HG02610 (cell line): Measurements from ENCODE around the gene DSC3.
A peak's percentile ranks its signal among the peaks of the same experiment; 100 is the strongest.
"Not testable (repeated sequence)": the region's sequence is repeated elsewhere in the genome, so short reads cannot be mapped to it uniquely, and the experiment has no call there.

ENCODE experiments used
- ATAC-seq: cut with Tn5 transposase; IDR thresholded peaks from one replicate; pipeline ENCODE4 v1.9.1; 2021; ENCODE audit warnings: mild to moderate bottlenecking, moderate library complexity; ENCODE audit not compliant: unreplicated experiment

Gene DSC3

DNA sequence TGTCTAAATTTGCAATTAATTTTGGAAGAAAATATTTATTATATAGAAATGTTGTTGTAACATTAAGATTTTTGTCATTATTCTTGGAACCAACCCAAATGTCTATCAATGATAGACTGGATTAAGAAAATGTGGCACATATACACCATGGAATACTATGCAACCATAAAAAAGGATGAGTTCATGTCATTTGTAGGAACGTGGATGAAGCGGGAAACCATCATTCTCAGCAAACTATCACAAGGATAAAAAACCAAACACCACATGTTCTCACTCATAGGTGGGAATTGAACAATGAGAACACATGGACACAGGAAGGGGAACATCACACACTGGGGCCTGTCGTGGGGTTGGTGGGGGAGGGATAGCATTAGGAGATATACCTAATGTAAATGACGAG is 64.5 kb downstream of the DSC3 start:
- ATAC-seq: not testable (repeated sequence)

DNA sequence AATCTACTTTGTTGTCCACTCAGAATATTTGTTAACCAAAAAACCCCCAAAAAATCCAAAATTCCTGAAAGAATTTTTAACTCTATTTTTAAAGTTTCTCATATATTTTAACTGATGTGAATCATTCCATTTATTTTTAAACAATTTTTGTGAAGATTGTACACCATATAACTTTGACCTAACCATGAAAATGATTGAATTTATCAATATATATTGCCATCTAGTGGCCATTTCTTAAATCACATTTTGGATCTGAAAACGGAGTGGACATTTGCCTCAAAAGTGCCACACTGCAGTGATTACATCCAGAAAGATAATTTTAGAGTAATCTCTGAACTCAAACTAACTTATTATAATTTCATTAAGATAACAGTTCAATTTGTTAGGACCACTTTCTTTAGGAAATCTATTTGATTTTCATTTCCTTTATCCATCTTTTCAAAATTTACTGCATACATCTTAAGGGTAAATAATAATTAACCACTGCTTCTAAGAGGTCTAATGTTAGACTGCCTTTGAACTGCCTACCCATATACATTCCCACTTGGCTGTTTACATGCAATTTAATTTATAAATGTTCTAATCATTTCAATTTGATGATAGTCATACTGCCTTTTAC is 71.1 kb downstream of the DSC3 start:
- ATAC-seq: peak; percentile 59

DNA sequence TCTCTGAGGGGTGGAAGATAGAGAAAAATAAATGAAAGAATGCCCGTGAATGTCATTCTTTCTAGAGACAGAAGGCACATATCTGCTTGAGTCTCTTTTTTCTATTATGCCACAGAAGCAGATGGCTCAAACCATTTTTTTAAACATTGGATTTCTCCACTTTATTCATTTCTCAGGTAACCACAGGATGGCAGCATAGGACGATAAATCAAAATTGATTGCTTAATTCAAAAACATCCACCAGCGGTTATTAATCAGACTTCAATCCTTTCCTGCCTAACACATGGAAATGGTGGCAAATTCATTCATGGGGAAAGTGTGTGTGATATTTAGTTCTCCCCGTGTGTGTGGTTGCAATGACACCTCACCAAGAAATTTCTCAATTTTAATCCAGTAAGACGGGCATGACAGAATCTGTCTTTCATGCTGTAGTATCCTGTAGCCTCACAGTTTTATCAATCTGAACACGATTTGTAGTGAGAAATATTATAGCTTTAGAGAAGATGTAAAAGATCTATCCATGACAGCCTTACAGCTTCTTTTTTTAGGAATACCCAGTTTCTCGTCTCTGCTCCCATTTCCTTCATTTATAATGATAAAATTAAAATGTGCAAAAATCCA is 72.2 kb downstream of the DSC3 start:
- no peak for ATAC-seq

DNA sequence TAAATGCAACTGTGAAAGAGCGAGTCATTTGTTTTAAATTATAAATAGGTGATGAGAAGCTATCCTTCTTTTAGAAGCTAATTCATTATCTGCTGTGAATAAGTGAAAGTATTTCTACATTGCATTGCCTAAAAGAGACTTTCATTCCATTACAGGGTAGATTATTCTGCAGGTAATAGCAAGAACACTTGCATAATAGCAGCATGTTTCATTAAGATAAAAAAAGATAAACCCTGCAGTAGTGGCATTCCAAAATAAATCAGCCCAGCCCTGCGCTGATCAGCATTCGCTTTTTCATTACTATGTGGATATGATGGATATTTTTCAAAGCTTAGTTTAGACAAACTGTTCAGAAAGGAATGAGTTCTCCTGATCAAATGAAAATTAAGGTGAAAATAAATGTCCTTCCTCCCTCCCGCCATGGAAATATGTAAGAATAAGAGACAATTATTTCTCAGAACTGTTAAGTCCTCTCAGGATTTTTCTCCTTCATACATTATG is 72.8 kb downstream of the DSC3 start:
- no peak for ATAC-seq

DNA sequence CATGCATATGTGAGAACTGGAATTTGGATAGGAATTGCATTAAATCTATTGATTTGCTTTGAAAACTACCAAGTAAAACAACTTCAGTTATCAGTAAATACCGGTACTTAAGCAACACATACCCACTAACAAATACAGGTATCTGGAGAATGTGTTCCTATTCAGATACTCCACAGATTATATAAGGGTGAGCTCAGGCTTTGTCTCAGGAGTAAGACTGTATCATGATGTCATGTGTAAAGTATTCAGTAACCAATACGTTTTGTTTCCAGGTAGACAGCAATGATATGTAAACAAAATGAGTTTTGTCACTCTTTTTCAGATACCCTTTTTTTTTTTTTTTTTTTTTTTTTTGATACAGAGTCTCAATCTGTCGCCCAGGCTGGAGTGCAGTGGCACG is 74.8 kb downstream of the DSC3 start:
- no peak for ATAC-seq

DNA sequence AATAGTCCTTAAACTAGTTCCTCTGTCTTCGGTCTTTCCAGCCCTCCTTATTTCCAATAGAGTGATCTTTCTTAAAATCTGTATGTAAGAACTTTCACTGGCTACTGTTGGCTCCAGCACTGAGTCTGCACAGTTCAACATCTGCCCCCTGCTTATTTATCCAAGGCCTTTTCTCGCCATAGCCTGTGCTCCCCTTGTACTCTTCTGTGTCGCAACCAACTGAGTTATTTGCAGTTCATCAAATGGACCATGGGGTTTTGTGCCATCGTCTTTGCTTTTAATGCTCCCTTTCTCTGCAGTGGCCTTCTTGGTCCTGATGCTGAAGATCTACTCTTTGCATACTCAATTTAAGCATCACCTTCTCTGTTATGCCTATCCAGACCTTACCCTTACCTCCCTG is 77.3 kb downstream of the DSC3 start:
- ATAC-seq: no peak

DNA sequence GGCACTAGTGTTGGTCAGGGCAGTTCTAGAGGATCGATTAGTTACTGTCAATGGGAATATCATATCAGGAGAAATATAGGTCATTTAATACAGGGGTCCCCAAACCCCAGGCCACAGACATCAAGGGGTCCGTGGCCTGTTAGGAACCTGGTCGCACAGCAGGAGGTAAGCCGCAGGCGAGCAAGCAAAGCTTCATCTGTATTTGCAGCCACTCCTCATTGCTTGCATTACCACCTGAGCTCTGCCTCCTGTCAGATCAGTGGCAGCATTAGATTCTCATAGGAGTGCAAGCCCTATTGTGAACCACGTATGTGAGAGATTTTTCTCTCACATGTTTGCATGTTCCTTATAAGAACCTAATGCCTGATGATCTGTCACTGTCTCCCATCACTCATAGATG is 81.9 kb downstream of the DSC3 start:
- no peak for ATAC-seq

DNA sequence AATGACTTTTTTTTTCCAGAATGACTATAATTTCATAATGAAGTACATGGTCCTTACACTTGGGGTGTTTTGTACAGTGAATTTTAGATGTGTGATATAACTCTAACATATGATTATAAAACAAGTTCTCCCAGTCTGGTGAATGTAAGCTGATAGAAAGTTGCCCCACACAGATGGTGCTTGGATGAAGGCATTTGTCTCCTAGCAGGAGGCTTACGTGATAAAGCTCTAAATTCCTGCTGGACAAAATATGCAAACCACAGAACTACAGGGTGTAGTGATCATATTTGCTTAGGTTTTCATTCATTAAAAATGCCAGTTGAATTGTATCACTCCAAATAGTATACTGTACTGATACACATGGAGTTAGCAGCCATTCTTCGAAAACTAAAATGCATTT is 85.5 kb downstream of the DSC3 start:
- ATAC-seq: no peak

DNA sequence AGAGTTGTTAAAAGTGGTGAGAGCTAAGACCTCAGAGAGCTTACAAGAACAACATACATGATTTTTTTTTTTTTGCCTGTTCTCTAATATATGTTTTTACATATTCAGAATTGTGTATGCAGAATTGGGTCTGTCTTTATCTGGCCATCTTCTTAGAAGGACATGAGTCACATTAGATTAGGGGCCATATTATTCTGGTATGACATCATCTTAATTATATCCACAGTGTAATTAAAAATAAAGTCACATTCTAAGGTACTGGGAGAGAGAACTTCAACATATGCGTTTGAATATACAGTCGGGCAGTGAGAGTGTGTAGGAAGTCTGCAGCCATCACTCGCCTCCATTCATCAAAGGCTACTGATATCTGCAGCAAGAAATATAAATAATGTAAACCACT is 88.3 kb downstream of the DSC3 start:
- no peak for ATAC-seq

DNA sequence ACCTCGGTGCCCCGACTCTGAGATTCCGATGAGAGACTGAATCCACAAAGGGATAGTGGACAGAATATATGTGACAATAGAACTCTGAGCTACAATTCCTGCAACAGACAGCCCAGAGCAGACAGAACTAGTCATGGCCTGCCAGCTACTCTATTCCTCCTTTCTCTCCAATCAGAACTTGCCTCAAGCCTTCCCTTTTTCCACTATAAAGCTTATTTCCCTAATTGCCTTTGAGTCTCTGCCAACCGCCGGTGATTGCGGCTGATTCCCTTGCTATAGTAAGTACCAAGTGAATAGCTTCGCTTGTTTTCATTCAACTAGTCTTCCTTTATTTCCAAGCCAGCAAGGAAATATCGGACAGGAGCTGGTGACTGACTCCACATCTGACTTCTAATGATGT is 96.8 kb downstream of the DSC3 start:
- no peak for ATAC-seq

DNA sequence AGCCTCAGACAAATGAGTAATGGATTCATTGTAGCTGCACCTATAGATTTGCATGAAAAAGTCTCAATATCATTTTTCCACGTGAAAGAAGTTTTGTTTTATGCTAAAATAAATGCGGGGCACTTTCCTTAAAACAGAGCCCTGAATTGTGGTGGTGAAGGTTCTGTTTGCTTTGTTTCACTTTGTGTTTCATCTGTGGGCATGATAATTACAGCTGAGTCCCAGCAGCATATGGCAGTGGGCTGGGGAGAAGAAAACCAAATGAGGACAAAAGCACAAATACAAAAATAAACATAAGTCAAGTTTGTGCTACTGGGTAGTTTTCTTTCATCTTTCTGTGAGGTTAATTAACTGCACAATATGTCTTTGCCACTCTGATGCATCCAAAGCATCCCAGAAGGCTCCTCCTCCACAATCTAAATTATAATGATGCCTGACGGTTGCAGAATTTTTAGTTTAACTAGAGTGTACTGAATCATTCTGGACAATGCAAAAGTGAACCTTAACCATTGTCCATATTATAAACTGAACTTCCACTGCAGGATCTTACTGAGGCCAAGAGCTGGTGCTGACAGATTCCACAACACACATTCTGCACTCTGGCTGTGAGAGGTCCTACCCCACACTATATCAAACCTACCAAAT is 97.6 kb downstream of the DSC3 start:
- no peak for ATAC-seq

DNA sequence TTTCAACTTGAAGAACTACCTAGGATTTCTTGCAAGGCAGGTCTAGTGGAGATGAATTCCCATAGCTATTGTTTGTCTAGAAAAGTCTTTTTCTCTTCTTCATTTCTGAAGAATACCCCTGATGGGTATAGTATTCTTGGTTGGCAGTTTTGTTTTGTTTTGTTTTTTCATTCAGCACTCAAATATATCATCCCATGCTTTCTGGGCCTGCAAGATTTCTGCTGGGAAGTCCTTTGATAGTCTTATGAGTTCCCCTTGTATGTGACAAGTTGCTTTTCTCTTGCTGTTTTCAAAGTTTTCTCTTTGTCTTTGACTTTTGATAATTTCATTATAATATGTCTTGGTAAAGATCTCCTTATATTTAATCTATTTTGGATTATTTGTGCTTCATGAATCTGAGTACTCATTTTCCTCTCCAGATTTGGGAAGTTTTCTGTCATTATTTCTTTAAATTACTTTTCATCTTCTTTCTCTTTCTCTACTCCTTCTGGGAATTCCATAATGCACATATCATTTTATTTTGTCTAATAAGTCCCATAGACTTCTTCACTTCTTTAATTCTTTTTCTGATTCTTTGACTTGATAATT is 101.5 kb downstream of the DSC3 start:
- ATAC-seq: no peak
